GM06990 (cell line): ENCODE measurements around the gene B3GLCT.

ENCODE experiments used
- DNase-seq: peaks from one replicate; pipeline ENCODE4 v3.0.0-alpha.2; 2011; ENCODE audit not compliant: insufficient read length; ENCODE audit errors: extremely low read depth
- H3K27me3 ChIP-seq: replicated peaks from 2 replicates; pipeline ENCODE4 v1.6.0; 2011; ENCODE audit warnings: low read length; ENCODE audit not compliant: control insufficient read depth, insufficient read depth
- H3K36me3 ChIP-seq: 2 replicates; pipeline ENCODE4 v1.5.1; 2011; ENCODE audit warnings: low read length; ENCODE audit not compliant: control insufficient read depth, insufficient read depth
- H3K4me3 ChIP-seq: replicated peaks from 2 replicates; pipeline ENCODE4 v1.5.1; 2011; ENCODE audit warnings: low read depth, mild to moderate bottlenecking, control low read depth, low read length
- CTCF ChIP-seq: IDR thresholded peaks from 2 replicates; pipeline ENCODE4 v1.5.1; 2011; ENCODE audit warnings: low read length, control low read depth, mild to moderate bottlenecking, inconsistent platforms; ENCODE audit not compliant: insufficient read depth, poor library complexity, severe bottlenecking

B3GLCT gene

DNA sequence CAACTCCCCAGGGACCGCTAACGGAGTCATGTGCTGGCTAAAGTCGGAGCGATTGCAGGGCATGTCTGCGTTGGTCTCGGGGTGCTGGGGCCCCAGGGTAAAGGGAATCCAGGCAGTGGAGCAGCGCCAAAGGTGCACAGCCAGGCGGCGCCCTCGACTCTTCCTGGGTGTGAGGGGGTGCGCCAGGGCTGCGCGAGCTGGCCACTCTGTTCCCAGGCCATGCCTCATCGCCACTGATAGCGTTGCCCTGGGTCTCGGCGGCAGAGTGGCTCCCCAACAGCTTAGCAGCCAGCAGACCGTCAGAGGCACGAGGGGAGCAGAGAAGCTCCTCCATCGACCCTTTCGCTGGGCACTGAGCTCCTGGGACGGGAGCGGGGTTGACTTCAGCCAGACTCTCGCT is 152.7 kb downstream of the B3GLCT start:
- Histone ChIP-seq H3K27me3 (no peaks in the 10 kb centered on the region), H3K4me3 (no peak overlapping the region), H3K36me3 (no peaks in the 10 kb centered on the region)
- no peak for TF ChIP-seq CTCF
- DNase-seq, result no peak

- TF ChIP-seq CTCF, result no peak
- no peak overlapping the region for H3K4me3 ChIP-seq
- H3K27me3 ChIP-seq, result no peaks in the 10 kb centered on the region
- no peaks in the 10 kb centered on the region for H3K36me3 ChIP-seq
- no peak for DNase-seq
Observed at GRCh38 chr13:31355001-31355400, 155.2 kb downstream of the B3GLCT start.

- no peak for TF ChIP-seq CTCF
Observed at GRCh38 chr13:31356991-31357390, 157.2 kb downstream of the B3GLCT start.

GRCh38 chr13:31357581-31357980 is 157.8 kb downstream of the B3GLCT start:
- no peak for TF ChIP-seq CTCF
- no peak for DNase-seq
- Histone ChIP-seq H3K36me3 (no peaks in the 10 kb centered on the region), H3K27me3 (no peaks in the 10 kb centered on the region), H3K4me3 (no peak overlapping the region)

More at GRCh38 chr13:31356991-31357390, 157.2 kb downstream of the B3GLCT start:
- Histone ChIP-seq H3K4me3 (no peak overlapping the region), H3K27me3 (no peaks in the 10 kb centered on the region), H3K36me3 (no peaks in the 10 kb centered on the region)
- no peak for DNase-seq

- H3K36me3 ChIP-seq, result no peaks in the 10 kb centered on the region
- no peak for TF ChIP-seq CTCF
- no peak overlapping the region for H3K4me3 ChIP-seq
- H3K27me3 ChIP-seq, result no peaks in the 10 kb centered on the region
- DNase-seq, result no peak
Observed at GRCh38 chr13:31361673-31362072, 161.9 kb downstream of the B3GLCT start.

GRCh38 chr13:31365630-31366029 is 165.9 kb downstream of the B3GLCT start:
- TF ChIP-seq CTCF, result no peak
- Histone ChIP-seq H3K4me3 (no peak overlapping the region), H3K27me3 (no peaks in the 10 kb centered on the region), H3K36me3 (no peaks in the 10 kb centered on the region)
- no peak for DNase-seq
